SK-N-SH treated with all-trans-retinoic acid at 6 μM for 48 hours (cell line): ENCODE results near the gene COL28A1.

Experiments used
- ATAC-seq: fragments of 200-7000 bp; cut with Tn5 transposase; 3 replicates; pipeline ENCODE4 v1.9.1; 2020; ENCODE audit warnings: mild to moderate bottlenecking, moderate library complexity
- ARNTL ChIP-seq: fragments of 450-650 bp; formaldehyde crosslinking; IDR thresholded peaks from 2 replicates; pipeline ENCODE4 v1.5.0; 2020; ENCODE audit warnings: low read depth, mild to moderate bottlenecking, moderate library complexity, borderline replicate concordance
- BACH2 ChIP-seq: fragments of 250-450 bp; sonication (Bioruptor Pico); IDR thresholded peaks from 2 replicates; pipeline ENCODE4 v1.9.0; 2021; ENCODE audit warnings: mild to moderate bottlenecking, borderline replicate concordance
- CSDC2 ChIP-seq: fragments of 250-450 bp; sonication (Bioruptor Pico); IDR thresholded peaks from 2 replicates; pipeline ENCODE4 v1.5.0; 2020; ENCODE audit warnings: mild to moderate bottlenecking, moderate library complexity
- ESRRG ChIP-seq: fragments of 250-450 bp; sonication (Bioruptor Pico); IDR thresholded peaks from 2 replicates; pipeline ENCODE4 v1.6.1; 2021; ENCODE audit warnings: mild to moderate bottlenecking
- GLIS3 ChIP-seq: fragments of 250-450 bp; sonication (Bioruptor Pico); IDR thresholded peaks from 2 replicates; pipeline ENCODE4 v1.5.0; 2020; ENCODE audit warnings: mild to moderate bottlenecking, moderate library complexity
- ISL1 ChIP-seq: fragments of 250-450 bp; sonication (Bioruptor Pico); IDR thresholded peaks from 2 replicates; pipeline ENCODE4 v2.1.2; 2022; ENCODE audit warnings: mild to moderate bottlenecking, moderate library complexity
- OSR1 ChIP-seq: fragments of 250-450 bp; sonication (Bioruptor Pico); IDR thresholded peaks from 2 replicates; pipeline ENCODE4 v1.8.0; 2022; ENCODE audit warnings: moderate library complexity, mild to moderate bottlenecking, inconsistent platforms
- PPARA ChIP-seq: fragments of 250-450 bp; sonication (Bioruptor Pico); IDR thresholded peaks from 2 replicates; pipeline ENCODE4 v1.5.0; 2020; ENCODE audit warnings: mild to moderate bottlenecking, borderline replicate concordance
- RARB ChIP-seq: fragments of 250-450 bp; sonication (Bioruptor Pico); IDR thresholded peaks from 2 replicates; pipeline ENCODE4 v1.8.0; 2021; ENCODE audit warnings: mild to moderate bottlenecking, moderate library complexity
- SNAI2 ChIP-seq: fragments of 250-450 bp; sonication (Bioruptor Pico); IDR thresholded peaks from 2 replicates; pipeline ENCODE4 v1.5.0; 2020; ENCODE audit warnings: mild to moderate bottlenecking, moderate library complexity
- TCF4 ChIP-seq: fragments of 250-450 bp; sonication (Bioruptor Pico); IDR thresholded peaks from 2 replicates; pipeline ENCODE4 v1.8.0; 2021; ENCODE audit warnings: mild to moderate bottlenecking, moderate library complexity, borderline replicate concordance
- TOX ChIP-seq: fragments of 250-450 bp; sonication (Bioruptor Pico); IDR thresholded peaks from 2 replicates; pipeline ENCODE4 v1.8.0; 2021; ENCODE audit warnings: mild to moderate bottlenecking, moderate library complexity, borderline replicate concordance
- ZC3H10 ChIP-seq: fragments of 250-450 bp; sonication (Bioruptor Pico); IDR thresholded peaks from 2 replicates; pipeline ENCODE4 v1.5.1; 2021; ENCODE audit warnings: mild to moderate bottlenecking, moderate library complexity
- ZFP30 ChIP-seq: fragments of 450-650 bp; formaldehyde crosslinking; IDR thresholded peaks from 2 replicates; pipeline ENCODE4 v1.5.0; 2022; ENCODE audit warnings: mild to moderate bottlenecking, moderate library complexity
- ZNF565 ChIP-seq: fragments of 450-650 bp; formaldehyde crosslinking; conservative IDR thresholded peaks from 2 replicates; pipeline ENCODE4 v1.5.0; 2020; ENCODE audit warnings: low read depth, mild to moderate bottlenecking, moderate library complexity
- ZNF70 ChIP-seq: fragments of 450-650 bp; formaldehyde crosslinking; IDR thresholded peaks from 2 replicates; pipeline ENCODE4 v1.5.0; 2020; ENCODE audit warnings: mild to moderate bottlenecking, moderate library complexity
- ZNF8 ChIP-seq: fragments of 450-650 bp; formaldehyde crosslinking; IDR thresholded peaks from 2 replicates; pipeline ENCODE4 v1.5.0; 2020; ENCODE audit warnings: mild to moderate bottlenecking, moderate library complexity
- TF ChIP-seq, protein P1 (sequence below): fragments of 250-450 bp; sonication (Bioruptor Pico); IDR thresholded peaks from 2 replicates; pipeline ENCODE4 v1.8.0; 2020; ENCODE audit warnings: mild to moderate bottlenecking, moderate library complexity, borderline replicate concordance
- TF ChIP-seq, protein P2 (sequence below): fragments of 250-450 bp; sonication (Bioruptor Pico); IDR thresholded peaks from 2 replicates; pipeline ENCODE4 v1.5.1; 2021; ENCODE audit warnings: mild to moderate bottlenecking, moderate library complexity
- TF ChIP-seq, protein P3 (sequence below): fragments of 250-450 bp; sonication (Bioruptor Pico); IDR thresholded peaks from 2 replicates; pipeline ENCODE4 v1.5.1; 2020; ENCODE audit warnings: low read depth, mild to moderate bottlenecking, moderate library complexity
- TF ChIP-seq, protein P4 (sequence below): fragments of 250-450 bp; sonication (Bioruptor Pico); IDR thresholded peaks from 2 replicates; pipeline ENCODE4 v1.5.0; 2020; ENCODE audit warnings: mild to moderate bottlenecking, moderate library complexity
- TF ChIP-seq, protein P5 (sequence below): fragments of 250-450 bp; sonication (Bioruptor Pico); IDR thresholded peaks from 2 replicates; pipeline ENCODE4 v1.8.0; 2021; ENCODE audit warnings: low read depth, mild to moderate bottlenecking, moderate library complexity, borderline replicate concordance

The COL28A1 gene

DNA sequence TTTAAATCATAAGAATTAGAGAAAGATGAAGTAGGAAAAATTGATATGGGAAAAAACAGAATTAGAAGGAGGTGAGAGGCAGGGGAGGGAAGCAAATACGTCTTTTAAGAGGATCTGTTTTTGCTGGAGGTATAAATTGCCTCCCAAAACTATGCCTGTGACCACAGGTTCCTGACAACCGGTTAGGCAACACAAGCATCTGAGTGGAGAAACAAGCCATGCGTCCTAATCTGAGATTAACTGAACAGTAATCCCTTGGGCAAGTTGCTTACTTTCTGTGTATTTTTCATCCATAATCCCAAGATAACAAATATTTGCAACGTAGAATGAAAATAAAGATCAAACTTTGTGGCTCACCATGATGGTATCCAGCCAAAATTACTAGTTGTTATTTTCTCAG, 204.2 kb downstream of the COL28A1 start (continued):
- TF ChIP-seq SNAI2 = no peak

DNA sequence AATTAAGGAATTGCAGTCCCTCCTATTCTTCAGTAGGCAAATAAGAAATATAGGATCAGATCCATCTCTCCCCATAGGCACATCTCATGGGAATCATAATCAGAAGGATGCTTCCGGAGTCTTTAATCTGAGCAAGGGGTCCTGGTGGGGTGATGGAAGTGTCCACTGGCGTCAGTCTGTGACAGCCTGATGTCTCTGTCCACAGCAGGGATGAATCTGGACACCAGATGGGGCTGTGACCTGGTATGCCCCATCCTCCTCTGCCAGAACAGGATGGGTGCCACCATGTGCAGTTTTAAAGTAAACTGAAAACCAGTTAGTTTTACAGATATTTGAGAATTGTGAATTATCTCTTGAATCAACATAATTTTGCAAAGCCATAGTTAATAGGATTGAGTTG, 204.7 kb downstream of the COL28A1 start:
- ATAC-seq = peak; percentile 65; the same call in 2 of the 3 replicates
- TF ChIP-seq ZC3H10 (CRISPR knock-in tag) (no peak), ZNF565 (no peak), ESRRG (no peak), ZNF8 (CRISPR knock-in tag) (peak; percentile 78), SNAI2 (no peak), PPARA (no peak), RARB (CRISPR knock-in tag) (no peak), TOX (CRISPR knock-in tag) (no peak), TCF4 (CRISPR knock-in tag) (peak; percentile 92), OSR1 (no peak), ARNTL (CRISPR knock-in tag) (no peak), ZFP30 (no peak), ISL1 (CRISPR knock-in tag) (no peak), ZNF70 (CRISPR knock-in tag) (no peak), CSDC2 (CRISPR knock-in tag) (no peak)
- TF ChIP-seq, protein P1, sequence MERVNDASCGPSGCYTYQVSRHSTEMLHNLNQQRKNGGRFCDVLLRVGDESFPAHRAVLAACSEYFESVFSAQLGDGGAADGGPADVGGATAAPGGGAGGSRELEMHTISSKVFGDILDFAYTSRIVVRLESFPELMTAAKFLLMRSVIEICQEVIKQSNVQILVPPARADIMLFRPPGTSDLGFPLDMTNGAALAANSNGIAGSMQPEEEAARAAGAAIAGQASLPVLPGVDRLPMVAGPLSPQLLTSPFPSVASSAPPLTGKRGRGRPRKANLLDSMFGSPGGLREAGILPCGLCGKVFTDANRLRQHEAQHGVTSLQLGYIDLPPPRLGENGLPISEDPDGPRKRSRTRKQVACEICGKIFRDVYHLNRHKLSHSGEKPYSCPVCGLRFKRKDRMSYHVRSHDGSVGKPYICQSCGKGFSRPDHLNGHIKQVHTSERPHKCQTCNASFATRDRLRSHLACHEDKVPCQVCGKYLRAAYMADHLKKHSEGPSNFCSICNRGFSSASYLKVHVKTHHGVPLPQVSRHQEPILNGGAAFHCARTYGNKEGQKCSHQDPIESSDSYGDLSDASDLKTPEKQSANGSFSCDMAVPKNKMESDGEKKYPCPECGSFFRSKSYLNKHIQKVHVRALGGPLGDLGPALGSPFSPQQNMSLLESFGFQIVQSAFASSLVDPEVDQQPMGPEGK (CRISPR knock-in tag) = no peak
- TF ChIP-seq, protein P2, sequence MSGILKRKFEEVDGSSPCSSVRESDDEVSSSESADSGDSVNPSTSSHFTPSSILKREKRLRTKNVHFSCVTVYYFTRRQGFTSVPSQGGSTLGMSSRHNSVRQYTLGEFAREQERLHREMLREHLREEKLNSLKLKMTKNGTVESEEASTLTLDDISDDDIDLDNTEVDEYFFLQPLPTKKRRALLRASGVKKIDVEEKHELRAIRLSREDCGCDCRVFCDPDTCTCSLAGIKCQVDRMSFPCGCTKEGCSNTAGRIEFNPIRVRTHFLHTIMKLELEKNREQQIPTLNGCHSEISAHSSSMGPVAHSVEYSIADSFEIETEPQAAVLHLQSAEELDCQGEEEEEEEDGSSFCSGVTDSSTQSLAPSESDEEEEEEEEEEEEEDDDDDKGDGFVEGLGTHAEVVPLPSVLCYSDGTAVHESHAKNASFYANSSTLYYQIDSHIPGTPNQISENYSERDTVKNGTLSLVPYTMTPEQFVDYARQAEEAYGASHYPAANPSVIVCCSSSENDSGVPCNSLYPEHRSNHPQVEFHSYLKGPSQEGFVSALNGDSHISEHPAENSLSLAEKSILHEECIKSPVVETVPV (CRISPR knock-in tag) = no peak
- TF ChIP-seq, protein P3, sequence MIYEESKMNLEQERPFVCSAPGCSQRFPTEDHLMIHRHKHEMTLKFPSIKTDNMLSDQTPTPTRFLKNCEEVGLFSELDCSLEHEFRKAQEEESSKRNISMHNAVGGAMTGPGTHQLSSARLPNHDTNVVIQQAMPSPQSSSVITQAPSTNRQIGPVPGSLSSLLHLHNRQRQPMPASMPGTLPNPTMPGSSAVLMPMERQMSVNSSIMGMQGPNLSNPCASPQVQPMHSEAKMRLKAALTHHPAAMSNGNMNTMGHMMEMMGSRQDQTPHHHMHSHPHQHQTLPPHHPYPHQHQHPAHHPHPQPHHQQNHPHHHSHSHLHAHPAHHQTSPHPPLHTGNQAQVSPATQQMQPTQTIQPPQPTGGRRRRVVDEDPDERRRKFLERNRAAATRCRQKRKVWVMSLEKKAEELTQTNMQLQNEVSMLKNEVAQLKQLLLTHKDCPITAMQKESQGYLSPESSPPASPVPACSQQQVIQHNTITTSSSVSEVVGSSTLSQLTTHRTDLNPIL = 0 out of 2 replicates have a peak, but pooled peaks have one; percentile 4
- TF ChIP-seq, protein P4, sequence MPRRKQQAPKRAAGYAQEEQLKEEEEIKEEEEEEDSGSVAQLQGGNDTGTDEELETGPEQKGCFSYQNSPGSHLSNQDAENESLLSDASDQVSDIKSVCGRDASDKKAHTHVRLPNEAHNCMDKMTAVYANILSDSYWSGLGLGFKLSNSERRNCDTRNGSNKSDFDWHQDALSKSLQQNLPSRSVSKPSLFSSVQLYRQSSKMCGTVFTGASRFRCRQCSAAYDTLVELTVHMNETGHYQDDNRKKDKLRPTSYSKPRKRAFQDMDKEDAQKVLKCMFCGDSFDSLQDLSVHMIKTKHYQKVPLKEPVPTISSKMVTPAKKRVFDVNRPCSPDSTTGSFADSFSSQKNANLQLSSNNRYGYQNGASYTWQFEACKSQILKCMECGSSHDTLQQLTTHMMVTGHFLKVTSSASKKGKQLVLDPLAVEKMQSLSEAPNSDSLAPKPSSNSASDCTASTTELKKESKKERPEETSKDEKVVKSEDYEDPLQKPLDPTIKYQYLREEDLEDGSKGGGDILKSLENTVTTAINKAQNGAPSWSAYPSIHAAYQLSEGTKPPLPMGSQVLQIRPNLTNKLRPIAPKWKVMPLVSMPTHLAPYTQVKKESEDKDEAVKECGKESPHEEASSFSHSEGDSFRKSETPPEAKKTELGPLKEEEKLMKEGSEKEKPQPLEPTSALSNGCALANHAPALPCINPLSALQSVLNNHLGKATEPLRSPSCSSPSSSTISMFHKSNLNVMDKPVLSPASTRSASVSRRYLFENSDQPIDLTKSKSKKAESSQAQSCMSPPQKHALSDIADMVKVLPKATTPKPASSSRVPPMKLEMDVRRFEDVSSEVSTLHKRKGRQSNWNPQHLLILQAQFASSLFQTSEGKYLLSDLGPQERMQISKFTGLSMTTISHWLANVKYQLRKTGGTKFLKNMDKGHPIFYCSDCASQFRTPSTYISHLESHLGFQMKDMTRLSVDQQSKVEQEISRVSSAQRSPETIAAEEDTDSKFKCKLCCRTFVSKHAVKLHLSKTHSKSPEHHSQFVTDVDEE (CRISPR knock-in tag) = peak; percentile 83
- TF ChIP-seq, protein P5, sequence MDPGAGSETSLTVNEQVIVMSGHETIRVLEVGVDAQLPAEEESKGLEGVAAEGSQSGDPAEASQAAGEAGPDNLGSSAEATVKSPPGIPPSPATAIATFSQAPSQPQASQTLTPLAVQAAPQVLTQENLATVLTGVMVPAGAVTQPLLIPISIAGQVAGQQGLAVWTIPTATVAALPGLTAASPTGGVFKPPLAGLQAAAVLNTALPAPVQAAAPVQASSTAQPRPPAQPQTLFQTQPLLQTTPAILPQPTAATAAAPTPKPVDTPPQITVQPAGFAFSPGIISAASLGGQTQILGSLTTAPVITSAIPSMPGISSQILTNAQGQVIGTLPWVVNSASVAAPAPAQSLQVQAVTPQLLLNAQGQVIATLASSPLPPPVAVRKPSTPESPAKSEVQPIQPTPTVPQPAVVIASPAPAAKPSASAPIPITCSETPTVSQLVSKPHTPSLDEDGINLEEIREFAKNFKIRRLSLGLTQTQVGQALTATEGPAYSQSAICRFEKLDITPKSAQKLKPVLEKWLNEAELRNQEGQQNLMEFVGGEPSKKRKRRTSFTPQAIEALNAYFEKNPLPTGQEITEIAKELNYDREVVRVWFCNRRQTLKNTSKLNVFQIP = no peak

DNA sequence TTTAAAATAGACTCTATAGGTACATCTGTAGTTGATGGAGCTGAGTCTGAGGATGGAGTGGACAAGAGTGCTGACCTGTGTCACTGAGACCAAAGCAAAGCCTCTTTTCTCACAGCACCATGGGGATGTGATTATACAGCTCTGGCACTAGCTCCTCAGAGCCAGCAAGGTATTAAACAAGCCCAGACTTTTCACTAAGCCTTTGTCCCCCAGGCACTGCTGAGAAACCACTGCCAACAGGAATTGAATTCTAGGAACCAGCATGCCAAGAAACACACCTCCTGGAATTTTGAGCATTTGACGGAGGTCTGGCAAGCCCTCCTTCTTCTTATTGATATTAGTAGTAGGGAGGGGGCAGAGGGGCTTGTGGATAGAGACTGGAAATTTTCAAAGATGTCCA, 206.3 kb downstream of the COL28A1 start:
- no peak for TF ChIP-seq ZC3H10 (CRISPR knock-in tag)
- no peak for TF ChIP-seq ZNF70 (CRISPR knock-in tag)
- TF ChIP-seq GLIS3 (CRISPR knock-in tag) = no peak
- no peak for TF ChIP-seq ZFP30
- TF ChIP-seq, protein P5 = no peak
- TF ChIP-seq, protein P4 (CRISPR knock-in tag) = no peak
- TF ChIP-seq BACH2 (CRISPR knock-in tag) = no peak
- no peak for TF ChIP-seq SNAI2
- TF ChIP-seq RARB (CRISPR knock-in tag) = no peak
- TF ChIP-seq ZNF8 (CRISPR knock-in tag) = no peak
- TF ChIP-seq ARNTL (CRISPR knock-in tag) = no peak
- TF ChIP-seq ZNF565 = no peak
- TF ChIP-seq ISL1 (CRISPR knock-in tag) = no peak
- no peak for TF ChIP-seq CSDC2 (CRISPR knock-in tag)
- no peak for TF ChIP-seq ESRRG
- ATAC-seq = no peak
